HCT116 (cell line): ENCODE data around the gene VAV2. TPM values are rescaled to one million over a fixed set of nuclear protein-coding genes. Genes with fewer than 3 reads are reported as not detected.

ENCODE experiments used
- ATAC-seq: fragments of 200-7000 bp; cut with Tn5 transposase; 2 replicates; pipeline ENCODE4 v1.9.1; 2020; ENCODE audit warnings: mild to moderate bottlenecking, moderate library complexity
- BruUV-seq: library from RNA; stranded (reverse); fragments of 400-500 nt; replicated peaks from 2 replicates; lab custom pipeline; 2021; lab: Mats Ljungman, UMichigan
- CTCF ChIA-PET: fragments of 300-600 bp; sonication (Branson Sonifier 250); formaldehyde crosslinking; loops from one replicate; lab custom pipeline; 2021; ENCODE audit warnings: antibody characterized with exemption; lab: Charles Lee
- POLR2A ChIA-PET: fragments of 300-600, 350-600 bp; sonication (Branson Sonifier 250); formaldehyde crosslinking; loops from one replicate; lab custom pipeline; 2021; ENCODE audit warnings: antibody characterized with exemption; lab: Charles Lee
- RAD21 ChIA-PET, 2 experiments: fragments of 300-600 bp; sonication (Branson Sonifier 250); formaldehyde crosslinking; loops; one replicate each; lab custom pipeline; 2023; ENCODE audit warnings: low total read pairs in 2 of 2; ENCODE audit not compliant: uncharacterized antibody in 2 of 2, unreplicated experiment in 2 of 2, low non-redundant PET in 1 of 2; lab: Charles Lee
- DNase-seq: peaks from one replicate; pipeline ENCODE4 v3.0.0-alpha.2; 2010; ENCODE audit warnings: low read depth, low spot score
- H2AFZ ChIP-seq: fragments of 200-600 bp; shearing (Covaris generic), sonication (generic); 2 replicates; pipeline ENCODE4 v1.6.1; 2017; ENCODE audit warnings: low read depth, mixed run types, mixed read lengths, antibody characterized with exemption, low read length; ENCODE audit not compliant: poor library complexity, severe bottlenecking
- H3K27ac ChIP-seq: 2 replicates; pipeline ENCODE4 v1.5.1; 2012; ENCODE audit warnings: low read depth, low read length
- H3K27me3 ChIP-seq: fragments of 200-600 bp; sonication (generic); 2 replicates; pipeline ENCODE4 v1.6.1; 2016; ENCODE audit warnings: mixed run types, low read length, mixed read lengths; ENCODE audit not compliant: insufficient read depth
- H3K36me3 ChIP-seq, 2 experiments: fragments of 200-500 bp in 1 of 2; fragments of 200-600 bp in 1 of 2; sonication (Bioruptor generic) in 1 of 2; sonication (generic) in 1 of 2; 2 replicates each; pipeline versions ENCODE4 v1.5.1 to v1.6.1; 2014 to 2016; ENCODE audit warnings: low read length in 2 of 2, inconsistent platforms in 1 of 2, mixed read lengths in 1 of 2, mixed run types in 1 of 2; ENCODE audit not compliant: insufficient read depth in 2 of 2, control insufficient read depth in 1 of 2
- H3K4me1 ChIP-seq, 2 experiments: fragments of 200-600 bp in 1 of 2; sonication (generic) in 1 of 2; 2 replicates each; pipeline versions ENCODE4 v1.5.1 to v1.6.1; 2012 to 2017; ENCODE audit warnings: low read length in 2 of 2, inconsistent platforms in 1 of 2, mild to moderate bottlenecking in 1 of 2, mixed read lengths in 1 of 2, mixed run types in 1 of 2, moderate library complexity in 1 of 2; ENCODE audit not compliant: insufficient read depth in 2 of 2, control insufficient read depth in 1 of 2
- H3K4me2 ChIP-seq: fragments of 200-600 bp; sonication (generic); 2 replicates; pipeline ENCODE4 v1.6.1; 2017; ENCODE audit warnings: mixed run types, low read length, mixed read lengths
- H3K4me3 ChIP-seq, 2 experiments: fragments of 200-600 bp in 1 of 2; sonication (generic) in 1 of 2; replicated peaks in 1 of 2; 2 replicates each; pipeline ENCODE4 v1.5.1; 2011 to 2016; ENCODE audit warnings: low read length in 2 of 2, control low read depth in 1 of 2, low read depth in 1 of 2, mild to moderate bottlenecking in 1 of 2, mixed read lengths in 1 of 2, mixed run types in 1 of 2
- H3K79me2 ChIP-seq: fragments of 200-600 bp; sonication (generic); 2 replicates; pipeline ENCODE4 v1.6.1; 2017; ENCODE audit warnings: mild to moderate bottlenecking, mixed run types, low read length, moderate library complexity, mixed read lengths; ENCODE audit not compliant: insufficient read depth
- H3K9ac ChIP-seq: fragments of 200-600 bp; sonication (generic); 2 replicates; pipeline ENCODE4 v1.6.1; 2016; ENCODE audit warnings: low read length, mixed read lengths
- H3K9me2 ChIP-seq: fragments of 200-600 bp; sonication (generic), shearing (Covaris generic); 2 replicates; pipeline ENCODE4 v1.6.1; 2017; ENCODE audit warnings: mixed run types, mild to moderate bottlenecking, moderate library complexity; ENCODE audit not compliant: insufficient read depth
- H3K9me3 ChIP-seq, 2 experiments: fragments of 200-500 bp in 1 of 2; fragments of 200-600 bp in 1 of 2; sonication (Bioruptor generic) in 1 of 2; sonication (generic) in 1 of 2; 2 replicates each; pipeline ENCODE4 v1.6.1; 2014 to 2017; ENCODE audit warnings: low read length in 2 of 2, mixed read lengths in 2 of 2, inconsistent platforms in 1 of 2, low read depth in 1 of 2, mild to moderate bottlenecking in 1 of 2, mixed run types in 1 of 2, moderate library complexity in 1 of 2; ENCODE audit not compliant: control insufficient read depth in 1 of 2, insufficient read depth in 1 of 2
- H4K20me1 ChIP-seq: fragments of 200-600 bp; sonication (generic), shearing (Covaris generic); 2 replicates; pipeline ENCODE4 v1.6.1; 2017; ENCODE audit warnings: mixed run types, mild to moderate bottlenecking, moderate library complexity; ENCODE audit not compliant: insufficient read depth
- ATF3 ChIP-seq: IDR thresholded peaks from 2 replicates; pipeline ENCODE4 v1.6.1; 2012
- CBX3 ChIP-seq: IDR thresholded peaks from 2 replicates; pipeline ENCODE4 v1.6.1; 2012; ENCODE audit warnings: low read depth
- CEBPB ChIP-seq: IDR thresholded peaks from 2 replicates; pipeline ENCODE4 v1.6.1; 2012; ENCODE audit warnings: low read depth
- ELF1 ChIP-seq: IDR thresholded peaks from 2 replicates; pipeline ENCODE4 v1.6.1; 2012; ENCODE audit warnings: low read depth, borderline replicate concordance
- EZH2 ChIP-seq: fragments of 200-600 bp; sonication (generic); IDR thresholded peaks from 2 replicates; pipeline ENCODE4 v1.6.1; 2017; ENCODE audit warnings: antibody characterized with exemption, mixed run types
- FOSL1 ChIP-seq: IDR thresholded peaks from 2 replicates; pipeline ENCODE4 v1.6.1; 2012; ENCODE audit warnings: low read depth
- POLR2AphosphoS5 ChIP-seq: IDR thresholded peaks from 2 replicates; pipeline ENCODE4 v1.6.1; 2011; ENCODE audit warnings: mild to moderate bottlenecking, low read depth, low read length, moderate library complexity
- RAD21 ChIP-seq: IDR thresholded peaks from 2 replicates; pipeline ENCODE4 v1.6.1; 2012; ENCODE audit warnings: low read depth, mild to moderate bottlenecking
- SIN3A ChIP-seq: IDR thresholded peaks from 2 replicates; pipeline ENCODE4 v1.6.1; 2012; ENCODE audit warnings: low read depth
- SP1 ChIP-seq: IDR thresholded peaks from 2 replicates; pipeline ENCODE4 v1.6.1; 2012; ENCODE audit warnings: low read depth
- YY1 ChIP-seq: IDR thresholded peaks from 2 replicates; pipeline ENCODE4 v1.6.1; 2011; ENCODE audit warnings: low read length, low read depth, moderate library complexity, mild to moderate bottlenecking; ENCODE audit not compliant: insufficient replicate concordance; ENCODE audit errors: extremely low read depth
- ZNF274 ChIP-seq: fragments of 200-500 bp; sonication (Bioruptor generic); IDR thresholded peaks from 2 replicates; pipeline ENCODE4 v1.6.1; 2014; ENCODE audit warnings: mild to moderate bottlenecking, low read depth, low read length, inconsistent platforms
- intact Hi-C: fragments of 100-400 bp; cut with micrococcal nuclease; formaldehyde crosslinking; loops from 2 replicates; pipeline ENCODE4 v1.10.0; 2022
- total RNA-seq: library from RNA; stranded (reverse); gene quantifications from one replicate; pipeline ENCODE4 v1.2.1, GENCODE V29; 2021; ENCODE audit not compliant: unreplicated experiment
- TF ChIP-seq, protein P1 (sequence below): IDR thresholded peaks from 2 replicates; pipeline ENCODE4 v1.6.1; 2012; ENCODE audit warnings: low read depth
- TF ChIP-seq, protein P2 (sequence below), 3 experiments: fragments of 200-600 bp in 1 of 3; sonication (generic) in 1 of 3; IDR thresholded peaks in 2 of 3; conservative IDR thresholded peaks in 1 of 3; 2 replicates each; pipeline ENCODE4 v1.5.1; 2012 to 2017; ENCODE audit warnings: low read depth in 2 of 3, low read length in 2 of 3, antibody characterized with exemption in 1 of 3, borderline replicate concordance in 1 of 3, control low read depth in 1 of 3, mild to moderate bottlenecking in 1 of 3, mixed read lengths in 1 of 3, mixed run types in 1 of 3, moderate library complexity in 1 of 3; ENCODE audit not compliant: insufficient read depth in 1 of 3
- TF ChIP-seq, protein P3 (sequence below): IDR thresholded peaks from 2 replicates; pipeline ENCODE4 v1.6.1; 2011; ENCODE audit warnings: mild to moderate bottlenecking, low read length, moderate library complexity; ENCODE audit not compliant: insufficient replicate concordance; ENCODE audit errors: extremely low read depth

VAV2 gene
- total RNA-seq, 1 experiment from 2014 or later, result 33.2 TPM

GRCh38 chr9:134040781-134041648 lies 48.9 kb upstream of the VAV2 start:
- H3K9ac ChIP-seq, result no peak overlapping the region
- intact Hi-C loops, result no loop called here
- peaks cover 0 to 12% of the 10 kb centered on the region in 2 experiments; a peak in 1 of 4 replicates for H3K36me3 ChIP-seq

More at GRCh38 chr9:134040781-134041648, 48.9 kb upstream of the VAV2 start:
- Histone ChIP-seq H3K4me3 (no peak overlapping the region), H3K9me2 (no peaks in the 10 kb centered on the region), H3K79me2 (no peaks in the 10 kb centered on the region), H3K4me2 (no peak overlapping the region), H3K4me1 (no peaks in the 10 kb centered on the region), H4K20me1 (no peaks in the 10 kb centered on the region), H2AFZ (no peak overlapping the region), H3K9me3 (no peaks in the 10 kb centered on the region), H3K27ac (no peak overlapping the region), H3K27me3 (no peaks in the 10 kb centered on the region)
- RAD21 ChIA-PET, result no interaction called here
- ATAC-seq, result no peak
- POLR2A ChIA-PET, result no interaction called here
- BruUV-seq, result no TSS peak
- no peak for TF ChIP-seq SIN3A
- no peak for TF ChIP-seq CBX3
- no peak for TF ChIP-seq YY1
- no peak for TF ChIP-seq ATF3
- TF ChIP-seq FOSL1, result no peak
- TF ChIP-seq, protein P1, sequence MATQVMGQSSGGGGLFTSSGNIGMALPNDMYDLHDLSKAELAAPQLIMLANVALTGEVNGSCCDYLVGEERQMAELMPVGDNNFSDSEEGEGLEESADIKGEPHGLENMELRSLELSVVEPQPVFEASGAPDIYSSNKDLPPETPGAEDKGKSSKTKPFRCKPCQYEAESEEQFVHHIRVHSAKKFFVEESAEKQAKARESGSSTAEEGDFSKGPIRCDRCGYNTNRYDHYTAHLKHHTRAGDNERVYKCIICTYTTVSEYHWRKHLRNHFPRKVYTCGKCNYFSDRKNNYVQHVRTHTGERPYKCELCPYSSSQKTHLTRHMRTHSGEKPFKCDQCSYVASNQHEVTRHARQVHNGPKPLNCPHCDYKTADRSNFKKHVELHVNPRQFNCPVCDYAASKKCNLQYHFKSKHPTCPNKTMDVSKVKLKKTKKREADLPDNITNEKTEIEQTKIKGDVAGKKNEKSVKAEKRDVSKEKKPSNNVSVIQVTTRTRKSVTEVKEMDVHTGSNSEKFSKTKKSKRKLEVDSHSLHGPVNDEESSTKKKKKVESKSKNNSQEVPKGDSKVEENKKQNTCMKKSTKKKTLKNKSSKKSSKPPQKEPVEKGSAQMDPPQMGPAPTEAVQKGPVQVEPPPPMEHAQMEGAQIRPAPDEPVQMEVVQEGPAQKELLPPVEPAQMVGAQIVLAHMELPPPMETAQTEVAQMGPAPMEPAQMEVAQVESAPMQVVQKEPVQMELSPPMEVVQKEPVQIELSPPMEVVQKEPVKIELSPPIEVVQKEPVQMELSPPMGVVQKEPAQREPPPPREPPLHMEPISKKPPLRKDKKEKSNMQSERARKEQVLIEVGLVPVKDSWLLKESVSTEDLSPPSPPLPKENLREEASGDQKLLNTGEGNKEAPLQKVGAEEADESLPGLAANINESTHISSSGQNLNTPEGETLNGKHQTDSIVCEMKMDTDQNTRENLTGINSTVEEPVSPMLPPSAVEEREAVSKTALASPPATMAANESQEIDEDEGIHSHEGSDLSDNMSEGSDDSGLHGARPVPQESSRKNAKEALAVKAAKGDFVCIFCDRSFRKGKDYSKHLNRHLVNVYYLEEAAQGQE, result no peak
- TF ChIP-seq CEBPB, result no peak
- TF ChIP-seq SP1, result no peak
- TF ChIP-seq, protein P2, sequence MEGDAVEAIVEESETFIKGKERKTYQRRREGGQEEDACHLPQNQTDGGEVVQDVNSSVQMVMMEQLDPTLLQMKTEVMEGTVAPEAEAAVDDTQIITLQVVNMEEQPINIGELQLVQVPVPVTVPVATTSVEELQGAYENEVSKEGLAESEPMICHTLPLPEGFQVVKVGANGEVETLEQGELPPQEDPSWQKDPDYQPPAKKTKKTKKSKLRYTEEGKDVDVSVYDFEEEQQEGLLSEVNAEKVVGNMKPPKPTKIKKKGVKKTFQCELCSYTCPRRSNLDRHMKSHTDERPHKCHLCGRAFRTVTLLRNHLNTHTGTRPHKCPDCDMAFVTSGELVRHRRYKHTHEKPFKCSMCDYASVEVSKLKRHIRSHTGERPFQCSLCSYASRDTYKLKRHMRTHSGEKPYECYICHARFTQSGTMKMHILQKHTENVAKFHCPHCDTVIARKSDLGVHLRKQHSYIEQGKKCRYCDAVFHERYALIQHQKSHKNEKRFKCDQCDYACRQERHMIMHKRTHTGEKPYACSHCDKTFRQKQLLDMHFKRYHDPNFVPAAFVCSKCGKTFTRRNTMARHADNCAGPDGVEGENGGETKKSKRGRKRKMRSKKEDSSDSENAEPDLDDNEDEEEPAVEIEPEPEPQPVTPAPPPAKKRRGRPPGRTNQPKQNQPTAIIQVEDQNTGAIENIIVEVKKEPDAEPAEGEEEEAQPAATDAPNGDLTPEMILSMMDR (IDR thresholded peaks at IDR 0.05 in 2 of 3, conservative IDR thresholded peaks at IDR 0.05 in 1 of 3; ENCODE audit: borderline replicate concordance in 1 of 3, insufficient read depth in 1 of 3, low read depth in 2 of 3, low read length in 2 of 3), result no peak
- TF ChIP-seq, protein P3, sequence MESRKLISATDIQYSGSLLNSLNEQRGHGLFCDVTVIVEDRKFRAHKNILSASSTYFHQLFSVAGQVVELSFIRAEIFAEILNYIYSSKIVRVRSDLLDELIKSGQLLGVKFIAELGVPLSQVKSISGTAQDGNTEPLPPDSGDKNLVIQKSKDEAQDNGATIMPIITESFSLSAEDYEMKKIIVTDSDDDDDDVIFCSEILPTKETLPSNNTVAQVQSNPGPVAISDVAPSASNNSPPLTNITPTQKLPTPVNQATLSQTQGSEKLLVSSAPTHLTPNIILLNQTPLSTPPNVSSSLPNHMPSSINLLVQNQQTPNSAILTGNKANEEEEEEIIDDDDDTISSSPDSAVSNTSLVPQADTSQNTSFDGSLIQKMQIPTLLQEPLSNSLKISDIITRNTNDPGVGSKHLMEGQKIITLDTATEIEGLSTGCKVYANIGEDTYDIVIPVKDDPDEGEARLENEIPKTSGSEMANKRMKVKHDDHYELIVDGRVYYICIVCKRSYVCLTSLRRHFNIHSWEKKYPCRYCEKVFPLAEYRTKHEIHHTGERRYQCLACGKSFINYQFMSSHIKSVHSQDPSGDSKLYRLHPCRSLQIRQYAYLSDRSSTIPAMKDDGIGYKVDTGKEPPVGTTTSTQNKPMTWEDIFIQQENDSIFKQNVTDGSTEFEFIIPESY, result no peak
- no peak for TF ChIP-seq ZNF274
- TF ChIP-seq EZH2, result no peak
- TF ChIP-seq RAD21, result no peak
- no peak for TF ChIP-seq POLR2AphosphoS5
- no peak for TF ChIP-seq ELF1
- CTCF ChIA-PET, result no interaction called here
- DNase-seq, result no peak
